PC-9 (cell line): ENCODE results near the gene ANXA6. TPM values are rescaled to one million over a fixed set of nuclear protein-coding genes. Genes with fewer than 3 reads are reported as not detected.

Source experiments
- BruUV-seq: library from RNA; stranded (reverse); fragments of 400-500 nt; replicated peaks from 2 replicates; lab custom pipeline; 2021; lab: Mats Ljungman, UMichigan
- CTCF ChIA-PET: fragments of 300-600 bp; sonication (Branson Sonifier 250); formaldehyde crosslinking; loops from one replicate; lab custom pipeline; 2022; ENCODE audit warnings: antibody characterized with exemption; lab: Charles Lee
- POLR2A ChIA-PET: fragments of 300-600 bp; sonication (Branson Sonifier 250); formaldehyde crosslinking; loops from one replicate; lab custom pipeline; 2022; ENCODE audit warnings: antibody characterized with exemption; ENCODE audit not compliant: unreplicated experiment; lab: Charles Lee
- DNase-seq, 2 experiments: peaks; one replicate each; pipeline versions ENCODE4 v3.0.0 to v3.0.0-alpha.2; 2015 to 2022; ENCODE audit warnings: mixed read lengths in 1 of 2
- H2AFZ ChIP-seq: fragments of 200-600 bp; sonication (generic); 2 replicates; pipeline ENCODE4 v1.8.1; 2017; ENCODE audit warnings: antibody characterized with exemption
- H3F3A ChIP-seq: fragments of 200-600 bp; sonication (generic); 2 replicates; pipeline ENCODE4 v1.8.1; 2017; ENCODE audit warnings: antibody characterized with exemption, mild to moderate bottlenecking, low read depth; ENCODE audit not compliant: insufficient read depth
- H3K27ac ChIP-seq: fragments of 200-600 bp; sonication (generic); 2 replicates; pipeline ENCODE4 v1.6.1; 2016; ENCODE audit warnings: mixed run types
- H3K27me3 ChIP-seq: fragments of 200-600 bp; sonication (generic); 2 replicates; pipeline ENCODE4 v1.6.1; 2016; ENCODE audit warnings: low read depth, mixed run types; ENCODE audit not compliant: insufficient read depth
- H3K36me3 ChIP-seq: fragments of 200-600 bp; sonication (generic); 2 replicates; pipeline ENCODE4 v1.6.1; 2016; ENCODE audit warnings: low read depth, mixed run types
- H3K4me1 ChIP-seq: fragments of 200-600 bp; sonication (generic); replicated peaks from 2 replicates; pipeline ENCODE4 v1.6.1; 2016; ENCODE audit warnings: mixed run types; ENCODE audit not compliant: insufficient read depth
- H3K4me2 ChIP-seq: fragments of 200-600 bp; sonication (generic); 2 replicates; pipeline ENCODE4 v1.6.1; 2017; ENCODE audit warnings: mixed run types
- H3K4me3 ChIP-seq: fragments of 200-600 bp; sonication (generic); 2 replicates; pipeline ENCODE4 v1.6.1; 2016; ENCODE audit warnings: mixed run types
- H3K79me2 ChIP-seq: fragments of 200-600 bp; sonication (generic); 2 replicates; pipeline ENCODE4 v1.6.1; 2017; ENCODE audit warnings: low read depth, mixed run types
- H3K9me2 ChIP-seq: fragments of 200-600 bp; sonication (generic); 2 replicates; pipeline ENCODE4 v1.8.1; 2017; ENCODE audit warnings: mild to moderate bottlenecking; ENCODE audit not compliant: insufficient read depth
- H3K9me3 ChIP-seq: fragments of 200-600 bp; sonication (generic); 2 replicates; pipeline ENCODE4 v1.8.1; 2016; ENCODE audit warnings: low read depth; ENCODE audit not compliant: insufficient read depth
- H4K20me1 ChIP-seq: fragments of 200-600 bp; sonication (generic); 2 replicates; pipeline ENCODE4 v1.8.1; 2017; ENCODE audit not compliant: insufficient read depth
- EZH2 ChIP-seq: fragments of 200-600 bp; sonication (generic); IDR thresholded peaks from 2 replicates; pipeline ENCODE4 v1.8.0; 2017; ENCODE audit warnings: antibody characterized with exemption, low read depth
- intact Hi-C: fragments of 100-400 bp; cut with micrococcal nuclease; formaldehyde crosslinking; loops from one replicate; pipeline ENCODE4 v1.10.0; 2022; ENCODE audit not compliant: unreplicated experiment
- total RNA-seq: library from RNA; stranded (reverse); gene quantifications from 2 replicates; pipeline ENCODE4 v1.2.3, GENCODE V29; 2021
- TF ChIP-seq, protein P1 (sequence below): fragments of 200-600 bp; sonication (generic); conservative IDR thresholded peaks from 2 replicates; pipeline ENCODE4 v1.6.1; 2017; ENCODE audit warnings: mixed run types, antibody characterized with exemption, mild to moderate bottlenecking, moderate library complexity

The ANXA6 gene
- total RNA-seq, 1 experiment from 2014 or later, result 22.4 TPM

DNA sequence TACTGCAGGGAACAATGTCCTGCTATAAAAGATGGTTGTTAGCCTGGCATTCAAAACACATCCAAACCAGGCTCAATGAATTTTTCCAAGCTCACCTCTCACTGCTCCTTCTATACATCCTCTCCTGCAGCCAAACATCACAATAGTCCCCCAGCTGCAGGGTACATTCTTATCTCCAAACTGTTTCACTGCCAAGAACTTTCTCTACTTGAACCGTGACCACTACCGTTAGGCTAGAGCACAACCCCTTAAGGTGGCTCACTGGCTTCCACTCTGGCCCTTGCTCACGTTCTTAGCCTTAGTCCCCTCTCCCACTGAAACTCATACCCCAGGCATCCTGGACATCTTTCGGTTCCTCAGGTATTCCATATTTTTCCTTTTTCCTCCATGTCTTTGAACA is 29.0 kb upstream of the ANXA6 start:
- no peak for DNase-seq
- no peak overlapping the region for H3K4me2 ChIP-seq
- H3K27me3 ChIP-seq, result no peaks in the 10 kb centered on the region
- no peaks in the 10 kb centered on the region for H3K79me2 ChIP-seq
- no peaks in the 10 kb centered on the region for H3F3A ChIP-seq
- H3K9me3 ChIP-seq, result no peaks in the 10 kb centered on the region
- H3K4me1 ChIP-seq, result no peaks in the 10 kb centered on the region
- H3K36me3 ChIP-seq, result no peaks in the 10 kb centered on the region
- no peak overlapping the region for H3K27ac ChIP-seq
- POLR2A ChIA-PET, result no interaction called here
- H3K9me2 ChIP-seq, result no peaks in the 10 kb centered on the region
- no peak overlapping the region for H2AFZ ChIP-seq
- BruUV-seq, result no TSS peak
- no peak for TF ChIP-seq EZH2
- TF ChIP-seq, protein P1, sequence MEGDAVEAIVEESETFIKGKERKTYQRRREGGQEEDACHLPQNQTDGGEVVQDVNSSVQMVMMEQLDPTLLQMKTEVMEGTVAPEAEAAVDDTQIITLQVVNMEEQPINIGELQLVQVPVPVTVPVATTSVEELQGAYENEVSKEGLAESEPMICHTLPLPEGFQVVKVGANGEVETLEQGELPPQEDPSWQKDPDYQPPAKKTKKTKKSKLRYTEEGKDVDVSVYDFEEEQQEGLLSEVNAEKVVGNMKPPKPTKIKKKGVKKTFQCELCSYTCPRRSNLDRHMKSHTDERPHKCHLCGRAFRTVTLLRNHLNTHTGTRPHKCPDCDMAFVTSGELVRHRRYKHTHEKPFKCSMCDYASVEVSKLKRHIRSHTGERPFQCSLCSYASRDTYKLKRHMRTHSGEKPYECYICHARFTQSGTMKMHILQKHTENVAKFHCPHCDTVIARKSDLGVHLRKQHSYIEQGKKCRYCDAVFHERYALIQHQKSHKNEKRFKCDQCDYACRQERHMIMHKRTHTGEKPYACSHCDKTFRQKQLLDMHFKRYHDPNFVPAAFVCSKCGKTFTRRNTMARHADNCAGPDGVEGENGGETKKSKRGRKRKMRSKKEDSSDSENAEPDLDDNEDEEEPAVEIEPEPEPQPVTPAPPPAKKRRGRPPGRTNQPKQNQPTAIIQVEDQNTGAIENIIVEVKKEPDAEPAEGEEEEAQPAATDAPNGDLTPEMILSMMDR, result no peak
- intact Hi-C loops, result no loop called here
- CTCF ChIA-PET, result no interaction called here
- no peak overlapping the region for H3K4me3 ChIP-seq
- H4K20me1 ChIP-seq, result no peaks in the 10 kb centered on the region

- Histone ChIP-seq H3K9me3 (no peaks in the 10 kb centered on the region), H3K4me2 (no peak overlapping the region), H4K20me1 (no peaks in the 10 kb centered on the region), H3F3A (no peaks in the 10 kb centered on the region), H2AFZ (no peak overlapping the region), H3K9me2 (no peaks in the 10 kb centered on the region), H3K4me3 (no peak overlapping the region), H3K36me3 (no peaks in the 10 kb centered on the region), H3K79me2 (no peaks in the 10 kb centered on the region), H3K4me1 (no peaks in the 10 kb centered on the region), H3K27me3 (no peaks in the 10 kb centered on the region), H3K27ac (no peak overlapping the region)
- POLR2A ChIA-PET, result no interaction called here
- intact Hi-C loops, result no loop called here
- CTCF ChIA-PET, result no interaction called here
- TF ChIP-seq, protein P1, result no peak
- DNase-seq, result no peak
- no TSS peak for BruUV-seq
These were observed 28.5 kb upstream of the ANXA6 start for GRCh38 chr5:151186052-151186451.

DNA sequence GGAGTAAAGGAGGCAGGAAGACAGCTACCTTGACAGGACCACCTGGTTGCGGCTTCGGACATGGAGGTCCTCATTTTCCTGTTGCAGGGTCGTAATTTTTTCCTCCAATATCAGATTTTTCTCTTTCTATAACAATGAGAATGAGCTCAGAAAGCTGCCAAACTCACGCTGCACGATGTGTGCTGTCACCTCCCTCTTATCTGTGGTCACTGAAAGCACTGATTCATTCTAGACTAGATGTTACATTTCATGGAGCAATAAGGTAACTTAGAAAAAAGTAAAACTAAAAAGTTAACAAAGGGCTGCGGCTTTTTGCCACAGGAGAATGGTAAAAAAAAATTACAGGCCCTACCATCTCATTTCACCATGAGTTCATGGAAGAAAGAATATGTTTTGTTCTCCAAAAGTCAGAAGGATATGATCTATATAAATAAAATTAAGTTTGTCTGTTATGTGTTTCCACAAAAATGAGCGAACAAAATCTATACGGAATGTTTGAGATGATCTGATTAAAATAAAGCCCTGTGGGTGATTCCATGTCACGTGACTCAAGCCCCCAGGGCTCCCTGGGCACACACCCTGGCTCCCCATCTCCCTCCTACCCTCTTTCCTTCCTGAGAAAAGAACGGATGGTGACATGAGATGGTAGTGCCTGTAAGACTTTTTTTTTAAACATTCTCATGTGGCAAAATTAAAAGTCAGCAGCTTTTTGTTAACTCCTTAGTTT is 26.9 kb upstream of the ANXA6 start:
- no TSS peak for BruUV-seq

More for the DNA sequence above, 26.9 kb upstream of the ANXA6 start:
- H3K27me3 ChIP-seq, result no peaks in the 10 kb centered on the region
- H3K9me2 ChIP-seq, result no peaks in the 10 kb centered on the region
- no peaks in the 10 kb centered on the region for H3K9me3 ChIP-seq
- no peaks in the 10 kb centered on the region for H3K36me3 ChIP-seq
- H2AFZ ChIP-seq, result no peak overlapping the region
- no peak for TF ChIP-seq EZH2
- TF ChIP-seq, protein P1, result no peak
- ChIA-PET POLR2A (no interaction called here), CTCF (no interaction called here)
- no peaks in the 10 kb centered on the region for H3F3A ChIP-seq
- intact Hi-C loops, result no loop called here
- H3K79me2 ChIP-seq, result no peaks in the 10 kb centered on the region
- DNase-seq, result no peak
- H3K4me1 ChIP-seq, result no peaks in the 10 kb centered on the region
- H3K27ac ChIP-seq, result no peak overlapping the region
- no peak overlapping the region for H3K4me2 ChIP-seq
- no peaks in the 10 kb centered on the region for H4K20me1 ChIP-seq
- no peak overlapping the region for H3K4me3 ChIP-seq
